Erythroblast (primary cell): ENCODE results near the gene OR10K2.
"Not testable (repeated sequence)": the region's sequence is repeated elsewhere in the genome, so short reads cannot be mapped to it uniquely, and the experiment has no call there.

Experiments
- GATA1 ChIP-seq: IDR thresholded peaks from 2 replicates; pipeline ENCODE4 v1.6.1; 2011; ENCODE audit warnings: low read depth, mild to moderate bottlenecking, control low read depth, low read length, moderate library complexity
- POLR2A ChIP-seq: IDR thresholded peaks from 2 replicates; pipeline ENCODE4 v1.6.1; 2011; ENCODE audit warnings: mild to moderate bottlenecking, low read length

GRCh38 chr1:158374101-158374500, 51.9 kb downstream of the OR10K2 start:
- TF ChIP-seq POLR2A, GATA1: not testable (repeated sequence)
